NCI-H187 treated with DMSO at 0.1 percent for 48 hours (cell line): ENCODE measurements around the gene CRCP.
"Not testable (repeated sequence)": the region's sequence is repeated elsewhere in the genome, so short reads cannot be mapped to it uniquely, and the experiment has no call there.

Experiments used
- DNase-seq: peaks from one replicate; lab custom pipeline; 2025; lab: John Stamatoyannopoulos, UW

The CRCP gene

DNA sequence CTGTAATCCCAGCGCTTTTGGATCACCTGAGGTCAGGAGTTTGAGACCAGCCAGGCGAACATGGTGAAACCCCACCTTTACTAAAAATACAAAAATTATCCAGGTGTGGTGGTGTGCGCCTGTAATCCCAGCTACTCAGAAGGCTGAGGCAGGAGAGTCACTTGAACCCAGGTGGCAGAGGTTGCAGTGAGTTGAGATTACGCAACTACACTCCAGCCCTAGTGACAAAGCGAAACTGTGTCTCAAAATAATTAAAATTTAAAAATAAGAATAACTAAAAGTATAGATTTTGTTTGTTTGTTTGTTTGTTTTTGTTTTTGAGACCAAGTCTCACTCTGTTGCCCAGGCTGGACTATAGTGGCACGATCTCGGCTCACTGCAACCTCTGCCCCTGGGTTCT is 41.4 kb downstream of the CRCP start:
- not testable (repeated sequence) for DNase-seq

DNA sequence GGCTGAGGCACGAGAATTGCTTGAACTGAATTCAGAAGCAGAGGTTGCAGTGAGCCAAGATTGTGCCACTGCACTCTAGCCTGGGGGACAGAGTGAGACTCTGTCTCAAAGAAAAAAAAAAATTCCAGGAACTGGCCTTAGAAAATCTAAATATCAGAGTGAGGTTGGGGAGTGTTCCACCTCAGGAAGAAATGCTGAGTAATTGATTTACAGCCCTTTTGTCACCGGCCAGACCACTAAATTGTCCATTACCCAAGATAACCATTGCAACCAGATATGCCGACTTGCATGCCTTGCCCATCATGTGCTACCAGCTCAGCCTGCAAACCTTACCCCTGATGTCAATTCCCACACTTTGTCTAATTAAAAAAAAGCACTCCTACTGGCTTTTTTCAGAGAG is 42.4 kb downstream of the CRCP start:
- DNase-seq: no peak

GRCh38 chr7:66162622-66163021 is 48.0 kb downstream of the CRCP start:
- DNase-seq: no peak

- DNase-seq: no peak
These were observed 48.6 kb downstream of the CRCP start for GRCh38 chr7:66163186-66163610.

DNA sequence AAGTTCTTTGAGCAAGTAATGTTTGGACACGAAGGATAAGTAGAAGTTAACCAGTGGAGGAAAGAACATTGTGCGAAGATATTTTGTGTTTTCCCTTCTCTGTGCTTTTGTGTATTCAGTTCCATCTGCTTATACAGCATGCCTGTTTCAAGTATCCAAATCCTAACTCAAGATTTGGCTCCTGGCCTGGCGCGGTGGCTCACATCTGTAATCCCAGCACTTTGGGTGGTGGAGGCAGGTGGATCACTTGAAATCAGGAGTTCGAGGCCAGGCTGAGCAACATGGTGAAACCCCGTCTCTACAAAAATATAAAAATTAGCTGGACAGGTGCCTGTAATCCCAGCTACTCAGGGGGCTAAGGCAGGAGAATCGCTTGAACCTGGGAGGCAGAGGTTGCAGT is 49.7 kb downstream of the CRCP start:
- DNase-seq: no peak

- no peak for DNase-seq
These were observed 53.2 kb downstream of the CRCP start for GRCh38 chr7:66167773-66168387.

GRCh38 chr7:66169616-66170015 is 55.0 kb downstream of the CRCP start:
- no peak for DNase-seq

- no peak for DNase-seq
These were observed 55.9 kb downstream of the CRCP start for GRCh38 chr7:66170309-66171231.

DNA sequence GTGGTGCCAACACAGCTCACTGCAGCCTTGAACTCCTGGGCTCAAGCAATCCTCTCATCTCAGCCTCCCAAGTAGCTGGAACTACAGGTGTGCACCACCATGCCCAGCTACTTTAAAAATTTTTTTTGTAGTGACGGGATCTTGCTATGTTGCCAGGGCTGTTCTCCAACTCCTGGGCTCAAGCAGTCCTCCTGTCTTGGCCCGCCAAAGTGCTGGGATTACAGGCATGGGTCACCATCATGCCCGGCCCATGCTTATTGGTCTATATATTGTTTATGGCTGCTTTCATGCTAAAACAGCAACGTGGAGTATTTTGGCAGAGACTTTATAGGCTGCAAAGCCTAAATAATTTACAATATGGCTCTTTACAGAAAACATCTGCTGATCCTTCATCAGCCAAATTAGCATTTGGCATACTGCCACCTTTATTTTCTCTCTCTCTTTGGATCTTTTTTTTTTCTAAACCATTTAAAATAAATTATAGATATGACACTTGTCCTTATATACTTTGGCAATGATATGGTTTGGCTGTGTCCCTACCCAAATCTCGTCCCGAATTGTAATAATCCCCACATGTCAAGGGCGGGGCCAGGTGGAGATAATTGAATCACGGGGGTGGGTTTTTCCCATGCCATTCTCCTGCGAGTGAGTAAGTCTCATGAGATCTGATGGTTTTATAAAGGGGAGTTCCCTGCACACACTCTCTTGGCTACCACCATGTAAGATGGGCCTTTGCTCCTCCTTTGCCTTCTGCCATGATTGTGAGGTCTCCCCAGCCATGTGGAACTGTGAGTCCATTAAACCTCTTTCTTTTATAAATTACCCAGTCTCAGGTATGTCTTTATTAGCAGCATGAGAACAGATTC is 58.1 kb downstream of the CRCP start:
- DNase-seq: not testable (repeated sequence)

- no peak for DNase-seq
These were observed 59.2 kb downstream of the CRCP start for GRCh38 chr7:66173856-66174255.

DNA sequence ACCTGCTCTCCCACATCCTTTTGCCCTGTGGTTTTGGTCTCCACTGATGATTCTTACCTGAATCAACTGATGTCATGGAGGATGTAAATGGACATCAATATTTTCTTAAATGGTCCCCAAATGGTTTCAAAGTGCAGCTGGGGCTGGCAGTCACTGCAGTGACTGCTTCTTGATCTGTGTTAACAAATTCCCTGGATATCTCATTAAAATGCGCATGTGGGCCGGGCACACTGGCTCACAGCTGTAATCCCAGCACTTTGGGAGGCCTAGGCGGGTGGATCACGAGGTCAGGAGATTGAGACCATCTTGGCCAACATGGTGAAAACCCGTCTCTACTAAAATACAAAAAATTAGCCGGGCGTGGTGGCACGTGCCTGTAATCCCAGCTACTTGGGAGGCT is 60.4 kb downstream of the CRCP start:
- not testable (repeated sequence) for DNase-seq

GRCh38 chr7:66176914-66177313 is 62.3 kb downstream of the CRCP start:
- DNase-seq: no peak

DNA sequence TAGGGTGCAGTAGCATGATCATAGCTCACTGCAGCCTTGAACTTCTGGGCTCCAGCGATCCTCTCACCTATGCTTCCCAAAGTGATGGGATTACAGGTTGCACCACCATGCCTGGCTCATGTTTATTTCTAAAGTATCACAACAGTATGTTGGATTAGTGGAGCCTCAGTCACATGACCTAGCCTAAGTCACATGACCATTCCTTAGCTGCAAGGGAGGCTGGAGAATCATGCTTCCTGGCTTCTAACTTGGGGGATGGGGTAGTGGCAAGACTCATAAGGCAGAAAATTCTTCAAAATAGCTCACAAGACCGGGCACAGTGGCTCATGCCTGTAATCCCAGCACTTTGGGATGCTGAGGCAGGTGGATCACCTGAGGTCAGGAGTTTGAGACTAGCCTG is 63.6 kb downstream of the CRCP start:
- DNase-seq: no peak

DNA sequence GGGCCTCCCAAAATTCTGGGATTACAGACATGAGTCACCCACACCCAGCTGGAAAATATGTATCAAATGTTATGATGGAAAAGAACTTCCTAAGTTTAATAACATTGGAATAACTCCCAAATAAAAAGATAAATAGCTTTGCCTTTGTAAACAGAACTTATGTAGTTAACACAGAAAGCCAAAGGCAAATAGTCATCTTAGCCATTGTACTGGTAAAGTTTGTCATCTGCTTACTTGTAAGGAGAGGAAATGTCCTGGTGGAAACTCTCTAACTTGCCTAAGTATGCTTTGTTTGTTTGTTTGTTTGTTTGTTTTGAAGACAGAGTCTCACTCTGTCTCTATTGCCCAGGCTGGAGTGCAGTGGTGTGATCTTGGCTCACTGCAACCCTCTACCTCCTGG is 66.7 kb downstream of the CRCP start:
- no peak for DNase-seq

DNA sequence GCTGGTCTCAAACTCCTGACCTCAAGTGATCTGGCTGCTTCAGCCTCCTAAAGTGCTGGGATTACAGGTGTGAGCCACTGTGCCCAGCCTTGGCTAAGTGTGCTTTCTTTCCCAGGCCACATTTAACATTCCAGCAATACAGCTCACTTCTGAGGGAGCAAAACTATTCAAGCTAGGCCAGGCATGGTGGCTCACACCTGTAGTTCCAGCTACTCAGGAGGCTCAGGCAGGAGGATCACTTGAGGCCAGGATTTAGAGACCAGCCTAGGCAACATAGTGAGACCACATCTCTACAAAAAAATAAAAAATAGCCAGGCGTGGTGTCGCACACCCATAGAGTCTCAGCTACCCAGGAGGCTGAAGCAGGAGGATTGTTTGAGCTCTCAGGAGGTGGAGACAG is 67.2 kb downstream of the CRCP start:
- DNase-seq: no peak

DNA sequence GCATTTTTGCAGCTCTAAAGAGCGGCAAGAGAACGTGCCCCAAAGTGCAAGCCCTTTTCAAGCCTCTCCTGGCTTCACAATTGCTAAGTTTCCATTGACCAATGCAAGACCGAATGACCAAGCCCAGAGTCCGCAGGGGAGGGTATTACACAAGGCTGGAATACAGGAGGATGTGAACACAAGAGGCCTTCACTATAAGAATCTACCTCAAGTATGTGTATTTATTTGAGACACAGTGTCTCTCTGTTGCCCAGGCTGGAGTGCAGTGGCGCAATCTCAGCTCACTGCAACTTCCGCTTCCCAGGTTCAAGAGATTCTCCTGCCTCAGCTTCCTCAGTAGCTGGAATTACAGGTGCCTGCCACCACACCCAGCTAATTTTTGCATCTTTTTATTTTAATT is 68.3 kb downstream of the CRCP start:
- no peak for DNase-seq

DNA sequence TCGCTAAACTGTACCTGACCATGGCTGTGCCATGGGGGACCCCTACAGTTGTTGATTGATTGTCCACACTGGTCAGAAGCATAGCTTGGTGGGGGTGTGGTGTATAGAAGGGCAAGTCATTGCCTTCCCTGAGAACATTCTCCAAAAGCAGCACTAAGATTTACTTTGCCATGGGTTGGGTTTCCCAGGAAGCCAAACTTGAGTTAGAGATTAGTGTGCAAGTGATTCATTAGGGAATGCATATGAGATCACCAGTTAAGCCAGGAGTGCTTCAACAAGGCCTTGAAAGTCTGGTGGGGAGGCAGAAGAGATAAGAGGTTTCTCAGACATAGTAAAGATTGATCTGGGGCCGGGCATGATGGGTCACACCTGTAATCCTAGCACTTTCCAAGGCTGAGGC is 69.1 kb downstream of the CRCP start:
- no peak for DNase-seq

DNA sequence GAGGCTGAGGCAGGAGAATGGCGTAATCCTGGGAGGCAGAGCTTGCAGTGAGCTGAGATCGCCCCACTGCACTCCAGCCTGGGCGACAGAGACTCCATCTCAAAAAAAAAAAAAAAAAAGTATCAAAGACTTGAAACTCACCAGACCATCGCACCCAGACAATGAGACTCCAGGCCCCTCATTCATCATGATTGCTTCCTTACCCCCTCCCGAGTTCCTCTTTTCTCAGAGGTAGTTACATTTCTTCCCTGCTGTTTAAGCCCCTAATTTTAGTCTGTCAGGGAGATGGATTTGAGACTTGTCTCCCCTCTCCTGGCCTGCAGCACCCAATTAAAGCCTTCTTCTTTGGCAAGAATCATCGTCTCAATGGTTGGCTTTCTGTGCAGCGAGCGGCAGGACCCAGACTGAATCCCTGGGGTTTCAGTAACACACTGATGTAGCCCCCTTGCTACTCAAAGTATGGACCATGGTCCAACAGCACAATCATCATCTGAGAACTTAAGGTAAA is 71.1 kb downstream of the CRCP start:
- DNase-seq: no peak

DNA sequence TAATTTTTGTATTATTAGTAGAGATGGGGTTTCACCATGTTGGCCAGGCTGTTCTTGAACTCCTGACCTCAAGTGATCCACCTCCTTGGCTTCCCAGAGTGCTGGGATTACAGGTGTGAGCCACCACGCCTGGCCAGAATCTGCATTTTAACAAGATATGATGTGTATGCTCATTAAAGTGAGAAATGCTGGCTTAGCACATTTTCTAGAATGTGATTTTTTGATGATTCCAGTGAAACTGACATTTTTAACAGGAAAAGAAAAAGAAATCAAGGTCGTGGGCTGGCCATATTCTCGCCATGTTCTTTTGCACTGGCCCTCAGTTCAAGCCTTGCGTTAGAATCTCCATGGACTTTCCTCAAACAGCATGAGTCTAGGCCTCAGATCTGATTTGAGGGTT is 72.3 kb downstream of the CRCP start:
- DNase-seq: no peak

DNA sequence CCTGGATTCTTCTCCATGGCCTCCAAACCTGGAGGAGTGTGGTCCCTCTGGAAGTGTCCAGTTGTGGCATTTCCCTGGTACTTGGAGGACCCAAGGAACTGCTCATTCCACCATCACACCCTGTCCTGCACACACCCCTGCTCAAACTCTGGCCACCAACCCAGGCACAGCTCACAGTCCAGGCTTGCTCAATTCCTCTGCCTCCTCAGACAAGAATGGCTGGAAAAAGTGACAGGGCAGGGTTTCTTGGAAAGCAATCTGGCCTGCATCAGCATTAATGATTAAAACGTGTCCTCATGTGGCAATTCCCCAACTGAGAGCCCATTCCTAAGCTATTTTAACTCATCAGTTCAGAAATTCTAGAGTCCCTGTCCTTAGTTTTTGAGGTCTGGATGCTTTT is 73.3 kb downstream of the CRCP start:
- DNase-seq: no peak

- DNase-seq: no peak
These were observed 74.0 kb downstream of the CRCP start for GRCh38 chr7:66188645-66189044.
